Measurements from ENCODE around the gene ANAPC5.
"Not testable (repeated sequence)": the region's sequence is repeated elsewhere in the genome, so short reads cannot be mapped to it uniquely, and the experiment has no call there.

Gene ANAPC5

DNA sequence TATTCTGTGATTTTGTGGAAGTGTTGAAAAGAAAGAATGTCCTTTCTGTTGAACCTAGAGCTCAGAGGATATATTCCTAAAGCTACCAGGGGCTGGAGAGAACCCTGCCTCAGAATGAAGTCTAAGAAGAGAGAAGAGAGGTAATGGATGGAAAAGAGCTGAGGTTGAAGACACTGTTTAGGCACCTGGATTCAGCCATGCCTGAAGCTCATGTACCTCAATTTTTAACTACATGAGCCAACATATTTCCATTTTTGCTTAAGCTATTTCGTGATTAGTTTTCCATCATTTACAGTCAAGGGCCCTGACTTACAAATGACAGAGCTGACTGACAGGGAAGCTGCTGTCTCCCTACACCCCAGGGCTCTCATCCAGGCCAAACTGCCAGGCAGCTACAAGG is 66.4 kb downstream of the ANAPC5 start:
- Histone ChIP-seq H3K79me2 (peaks cover 22% of the 10 kb centered on the region), H3K27me3 (ENCODE audit: control insufficient read depth, insufficient read depth, low read length) (no peaks in the 10 kb centered on the region), H3K9me3 (ENCODE audit: control insufficient read depth, low read length) (no peaks in the 10 kb centered on the region), H3K4me2 (ENCODE audit: low read length) (no peak overlapping the region), H3K4me1 (no peaks in the 10 kb centered on the region), H2AFZ (no peak overlapping the region), H3K36me3 (ENCODE audit: control insufficient read depth, insufficient read depth, low read length) (no peaks in the 10 kb centered on the region), H3K27ac (no peak overlapping the region), H3K4me3 (ENCODE audit: low read depth, low read length) (no peak overlapping the region), H3K9ac (no peak overlapping the region)
- TF ChIP-seq, protein P1, sequence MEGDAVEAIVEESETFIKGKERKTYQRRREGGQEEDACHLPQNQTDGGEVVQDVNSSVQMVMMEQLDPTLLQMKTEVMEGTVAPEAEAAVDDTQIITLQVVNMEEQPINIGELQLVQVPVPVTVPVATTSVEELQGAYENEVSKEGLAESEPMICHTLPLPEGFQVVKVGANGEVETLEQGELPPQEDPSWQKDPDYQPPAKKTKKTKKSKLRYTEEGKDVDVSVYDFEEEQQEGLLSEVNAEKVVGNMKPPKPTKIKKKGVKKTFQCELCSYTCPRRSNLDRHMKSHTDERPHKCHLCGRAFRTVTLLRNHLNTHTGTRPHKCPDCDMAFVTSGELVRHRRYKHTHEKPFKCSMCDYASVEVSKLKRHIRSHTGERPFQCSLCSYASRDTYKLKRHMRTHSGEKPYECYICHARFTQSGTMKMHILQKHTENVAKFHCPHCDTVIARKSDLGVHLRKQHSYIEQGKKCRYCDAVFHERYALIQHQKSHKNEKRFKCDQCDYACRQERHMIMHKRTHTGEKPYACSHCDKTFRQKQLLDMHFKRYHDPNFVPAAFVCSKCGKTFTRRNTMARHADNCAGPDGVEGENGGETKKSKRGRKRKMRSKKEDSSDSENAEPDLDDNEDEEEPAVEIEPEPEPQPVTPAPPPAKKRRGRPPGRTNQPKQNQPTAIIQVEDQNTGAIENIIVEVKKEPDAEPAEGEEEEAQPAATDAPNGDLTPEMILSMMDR (IDR thresholded peaks at IDR 0.05): no peak

DNA sequence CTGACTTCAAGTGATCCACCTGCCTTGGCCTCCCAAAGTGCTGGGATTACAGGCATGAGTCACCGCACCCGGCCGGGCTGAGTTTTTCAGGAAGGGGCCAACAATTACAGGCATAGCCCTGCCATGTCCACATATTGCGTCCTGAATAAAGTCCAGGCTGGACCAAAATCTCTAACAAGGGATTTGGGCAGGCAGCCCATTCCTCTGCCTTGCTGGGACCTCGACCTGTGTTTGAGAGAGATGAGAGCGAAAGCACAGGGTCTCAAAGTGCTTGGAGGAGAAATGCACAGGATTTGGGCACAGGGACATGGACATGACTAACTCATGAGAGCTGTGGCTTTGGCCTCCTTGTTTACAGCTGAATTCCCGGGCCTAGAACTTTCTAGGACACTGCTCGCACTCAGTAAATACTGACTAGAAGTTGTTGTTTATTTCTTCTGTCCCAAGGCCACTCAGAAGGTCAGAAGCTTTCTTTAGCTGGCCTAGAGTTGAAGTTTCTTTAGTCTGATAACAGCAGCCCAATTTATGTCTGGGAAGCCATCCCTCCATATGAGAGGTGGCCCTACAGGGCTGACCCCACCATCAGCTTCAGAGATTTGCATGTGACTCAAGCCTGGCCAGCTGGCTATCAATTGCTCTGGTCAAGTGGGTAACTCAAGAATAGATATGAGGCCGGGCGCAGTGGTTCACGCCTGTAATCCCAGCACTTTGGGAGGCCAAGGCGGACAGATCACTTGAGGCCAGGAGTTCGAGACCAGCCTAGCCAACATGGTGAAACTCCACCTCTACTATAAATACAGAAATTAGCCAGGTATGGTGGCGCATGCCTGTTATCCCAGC is 67.4 kb downstream of the ANAPC5 start:
- H3K79me2 ChIP-seq: peaks cover 22% of the 10 kb centered on the region
- no peak overlapping the region for H2AFZ ChIP-seq
- no peaks in the 10 kb centered on the region for H3K9me3 ChIP-seq (ENCODE audit: control insufficient read depth, low read length)
- TF ChIP-seq, protein P1 (IDR thresholded peaks at IDR 0.05): no peak
- no peak overlapping the region for H3K4me2 ChIP-seq (ENCODE audit: low read length)
- H3K27me3 ChIP-seq (ENCODE audit: control insufficient read depth, insufficient read depth, low read length): no peaks in the 10 kb centered on the region
- H3K27ac ChIP-seq: no peak overlapping the region
- no peaks in the 10 kb centered on the region for H3K36me3 ChIP-seq (ENCODE audit: control insufficient read depth, insufficient read depth, low read length)
- H3K4me3 ChIP-seq (ENCODE audit: low read depth, low read length): no peak overlapping the region
- H3K4me1 ChIP-seq: no peaks in the 10 kb centered on the region
- no peak overlapping the region for H3K9ac ChIP-seq

DNA sequence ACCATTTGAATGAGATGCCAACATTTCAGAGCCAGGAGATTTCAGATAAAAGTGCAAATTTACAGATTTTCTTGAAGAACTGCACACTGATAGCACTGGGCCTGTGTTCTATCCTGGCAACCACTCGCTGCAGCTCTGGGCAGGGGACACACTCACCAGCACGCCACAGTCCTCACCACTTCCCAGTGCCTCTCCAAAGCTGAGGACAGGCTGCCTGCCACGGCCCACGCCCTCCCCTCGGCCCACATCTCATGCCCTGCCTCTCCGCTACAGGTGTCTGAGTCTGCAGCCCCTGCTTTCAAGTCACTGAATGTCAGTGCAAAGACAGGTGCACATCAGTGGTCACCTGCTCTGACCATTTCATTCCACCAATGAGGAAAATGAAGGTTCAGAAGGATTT is 68.4 kb downstream of the ANAPC5 start:
- Histone ChIP-seq H2AFZ (no peak overlapping the region), H3K27ac (no peak overlapping the region), H3K9me3 (ENCODE audit: control insufficient read depth, low read length) (no peaks in the 10 kb centered on the region), H3K9ac (no peak overlapping the region), H3K4me1 (no peaks in the 10 kb centered on the region), H3K79me2 (peaks cover 22% of the 10 kb centered on the region), H3K4me2 (ENCODE audit: low read length) (no peak overlapping the region), H3K36me3 (ENCODE audit: control insufficient read depth, insufficient read depth, low read length) (no peaks in the 10 kb centered on the region), H3K4me3 (ENCODE audit: low read depth, low read length) (no peak overlapping the region), H3K27me3 (ENCODE audit: control insufficient read depth, insufficient read depth, low read length) (no peaks in the 10 kb centered on the region)
- TF ChIP-seq, protein P1 (IDR thresholded peaks at IDR 0.05): no peak

DNA sequence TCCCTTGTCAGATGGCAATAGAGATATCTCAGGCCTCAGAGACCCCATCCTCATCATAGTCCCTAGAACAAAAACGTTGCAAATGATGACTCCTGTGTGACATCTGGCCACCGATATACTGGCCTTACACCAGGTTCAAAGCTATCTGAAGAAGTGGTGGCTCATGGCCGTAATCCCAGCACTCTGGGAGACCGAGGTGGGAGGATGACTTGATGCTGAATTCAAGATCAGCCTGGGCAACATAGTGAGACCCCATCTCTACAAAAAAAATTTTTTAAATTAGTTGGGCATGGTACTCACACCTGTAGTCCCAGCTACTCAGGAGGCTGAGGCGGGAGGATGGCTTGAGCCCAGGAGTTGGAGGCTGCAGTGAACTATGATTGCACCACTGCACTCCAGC is 68.8 kb downstream of the ANAPC5 start:
- Histone ChIP-seq H3K4me3 (ENCODE audit: low read depth, low read length) (no peak overlapping the region), H3K9me3 (ENCODE audit: control insufficient read depth, low read length) (no peaks in the 10 kb centered on the region), H3K4me2 (ENCODE audit: low read length) (no peak overlapping the region), H3K4me1 (no peaks in the 10 kb centered on the region), H3K9ac (no peak overlapping the region), H3K27me3 (ENCODE audit: control insufficient read depth, insufficient read depth, low read length) (no peaks in the 10 kb centered on the region), H3K36me3 (ENCODE audit: control insufficient read depth, insufficient read depth, low read length) (no peaks in the 10 kb centered on the region), H2AFZ (no peak overlapping the region), H3K79me2 (peaks cover 22% of the 10 kb centered on the region), H3K27ac (no peak overlapping the region)
- TF ChIP-seq, protein P1 (IDR thresholded peaks at IDR 0.05): no peak

DNA sequence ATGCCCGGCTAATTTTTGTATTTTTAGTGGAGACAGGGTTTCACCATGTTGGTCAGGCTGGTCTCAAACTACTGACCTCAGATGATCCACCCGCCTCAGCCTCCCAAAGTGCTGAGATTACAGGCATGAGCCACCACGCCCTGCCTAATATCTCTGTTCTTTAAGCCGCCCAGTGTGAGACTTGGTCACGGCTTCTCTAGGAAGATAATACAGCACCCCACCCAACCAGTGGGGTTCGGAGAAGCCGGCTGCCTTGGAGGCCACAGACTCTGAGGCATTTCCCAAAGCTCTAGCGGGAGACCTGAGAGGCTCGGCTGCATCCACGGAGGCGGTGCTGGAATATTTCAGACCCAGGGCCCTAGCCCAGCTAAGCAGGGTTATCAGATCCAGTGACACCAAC is 69.3 kb downstream of the ANAPC5 start:
- H3K27me3 ChIP-seq (ENCODE audit: control insufficient read depth, insufficient read depth, low read length); H3K4me1 ChIP-seq; H3K4me2 ChIP-seq (ENCODE audit: low read length); H3K27ac ChIP-seq; H3K4me3 ChIP-seq (ENCODE audit: low read depth, low read length); H3K36me3 ChIP-seq (ENCODE audit: control insufficient read depth, insufficient read depth, low read length); H2AFZ ChIP-seq; H3K9me3 ChIP-seq (ENCODE audit: control insufficient read depth, low read length); H3K9ac ChIP-seq: not testable (repeated sequence)
- peaks cover 22% of the 10 kb centered on the region for H3K79me2 ChIP-seq
